Measurements from ENCODE around the gene HHATL.

- TF ChIP-seq, protein P1, sequence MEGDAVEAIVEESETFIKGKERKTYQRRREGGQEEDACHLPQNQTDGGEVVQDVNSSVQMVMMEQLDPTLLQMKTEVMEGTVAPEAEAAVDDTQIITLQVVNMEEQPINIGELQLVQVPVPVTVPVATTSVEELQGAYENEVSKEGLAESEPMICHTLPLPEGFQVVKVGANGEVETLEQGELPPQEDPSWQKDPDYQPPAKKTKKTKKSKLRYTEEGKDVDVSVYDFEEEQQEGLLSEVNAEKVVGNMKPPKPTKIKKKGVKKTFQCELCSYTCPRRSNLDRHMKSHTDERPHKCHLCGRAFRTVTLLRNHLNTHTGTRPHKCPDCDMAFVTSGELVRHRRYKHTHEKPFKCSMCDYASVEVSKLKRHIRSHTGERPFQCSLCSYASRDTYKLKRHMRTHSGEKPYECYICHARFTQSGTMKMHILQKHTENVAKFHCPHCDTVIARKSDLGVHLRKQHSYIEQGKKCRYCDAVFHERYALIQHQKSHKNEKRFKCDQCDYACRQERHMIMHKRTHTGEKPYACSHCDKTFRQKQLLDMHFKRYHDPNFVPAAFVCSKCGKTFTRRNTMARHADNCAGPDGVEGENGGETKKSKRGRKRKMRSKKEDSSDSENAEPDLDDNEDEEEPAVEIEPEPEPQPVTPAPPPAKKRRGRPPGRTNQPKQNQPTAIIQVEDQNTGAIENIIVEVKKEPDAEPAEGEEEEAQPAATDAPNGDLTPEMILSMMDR (conservative IDR thresholded peaks at IDR 0.05; ENCODE audit: low read depth, low read length) = no peak
- TF ChIP-seq EZH2 (IDR thresholded peaks at IDR 0.05; ENCODE audit: borderline replicate concordance, low read depth, low read length, poor library complexity, severe bottlenecking) = no peak
Measured at GRCh38 chr3:42692667-42693529, 9.7 kb downstream of the HHATL start.
